GM13976 (cell line): ENCODE results near the gene SLC25A22.

Source experiments
- DNase-seq: peaks from one replicate; pipeline ENCODE4 v3.0.0; 2012; ENCODE audit warnings: low spot score
- in situ Hi-C: fragments of 300-500 bp; cut with MboI; formaldehyde crosslinking; loops from one replicate; pipeline ENCODE4 v1.12.0; 2022; ENCODE audit warnings: low sequenced_read_pairs, mixed read lengths, inconsistent platforms; ENCODE audit not compliant: unreplicated experiment
- TF ChIP-seq, protein P1 (sequence below): IDR thresholded peaks from 2 replicates; pipeline ENCODE4 v1.5.1; 2012; ENCODE audit warnings: borderline replicate concordance, mild to moderate bottlenecking; ENCODE audit not compliant: insufficient read depth; ENCODE audit errors: extremely low read depth, missing control alignments, control extremely low read depth

The SLC25A22 gene

DNA sequence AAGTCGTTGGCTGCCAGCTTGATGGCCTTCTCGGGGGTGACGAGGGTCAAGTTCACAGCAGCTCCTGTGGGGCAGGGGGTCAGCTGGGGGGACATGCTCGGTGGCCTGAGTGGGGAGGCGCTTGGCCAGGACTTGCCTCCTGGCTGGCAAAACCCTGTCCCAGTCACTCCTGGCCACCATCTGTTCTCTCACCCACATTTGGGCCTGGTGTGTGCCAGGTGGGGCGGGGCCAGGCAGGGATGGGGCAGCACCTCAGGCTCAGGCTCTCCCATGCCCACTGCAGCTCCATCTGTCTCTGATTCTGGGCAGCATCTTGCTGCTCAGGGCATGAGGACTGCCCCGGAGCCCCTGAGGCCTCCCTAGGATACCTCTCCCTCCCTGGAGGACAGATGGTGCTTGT, 4.5 kb downstream of the SLC25A22 start:
- no peak for DNase-seq
- in situ Hi-C loops, result no loop called here
- TF ChIP-seq, protein P1, sequence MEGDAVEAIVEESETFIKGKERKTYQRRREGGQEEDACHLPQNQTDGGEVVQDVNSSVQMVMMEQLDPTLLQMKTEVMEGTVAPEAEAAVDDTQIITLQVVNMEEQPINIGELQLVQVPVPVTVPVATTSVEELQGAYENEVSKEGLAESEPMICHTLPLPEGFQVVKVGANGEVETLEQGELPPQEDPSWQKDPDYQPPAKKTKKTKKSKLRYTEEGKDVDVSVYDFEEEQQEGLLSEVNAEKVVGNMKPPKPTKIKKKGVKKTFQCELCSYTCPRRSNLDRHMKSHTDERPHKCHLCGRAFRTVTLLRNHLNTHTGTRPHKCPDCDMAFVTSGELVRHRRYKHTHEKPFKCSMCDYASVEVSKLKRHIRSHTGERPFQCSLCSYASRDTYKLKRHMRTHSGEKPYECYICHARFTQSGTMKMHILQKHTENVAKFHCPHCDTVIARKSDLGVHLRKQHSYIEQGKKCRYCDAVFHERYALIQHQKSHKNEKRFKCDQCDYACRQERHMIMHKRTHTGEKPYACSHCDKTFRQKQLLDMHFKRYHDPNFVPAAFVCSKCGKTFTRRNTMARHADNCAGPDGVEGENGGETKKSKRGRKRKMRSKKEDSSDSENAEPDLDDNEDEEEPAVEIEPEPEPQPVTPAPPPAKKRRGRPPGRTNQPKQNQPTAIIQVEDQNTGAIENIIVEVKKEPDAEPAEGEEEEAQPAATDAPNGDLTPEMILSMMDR, result no peak

DNA sequence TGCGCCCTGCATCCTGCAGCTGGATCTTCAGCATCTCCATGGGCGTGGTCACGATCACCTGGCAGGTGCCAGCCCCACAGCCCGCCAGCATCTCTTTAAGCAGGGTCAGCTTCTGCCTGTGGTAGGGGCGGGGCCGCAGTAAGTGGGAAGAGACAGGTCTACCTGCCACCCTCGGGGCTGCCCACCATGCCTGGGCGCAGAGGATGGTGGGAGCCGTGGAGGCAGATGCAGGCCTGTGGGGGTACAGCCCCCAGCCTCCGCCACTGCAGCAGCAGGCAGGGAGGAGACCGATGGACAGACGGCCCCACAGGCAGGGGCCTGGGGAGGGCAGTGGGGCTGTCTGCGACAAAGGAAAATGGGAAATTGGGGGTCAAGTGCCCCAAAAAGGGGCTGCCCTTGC, 5.2 kb downstream of the SLC25A22 start:
- no peak for DNase-seq
- TF ChIP-seq, protein P1, result no peak
- in situ Hi-C loops, result no loop called here

DNA sequence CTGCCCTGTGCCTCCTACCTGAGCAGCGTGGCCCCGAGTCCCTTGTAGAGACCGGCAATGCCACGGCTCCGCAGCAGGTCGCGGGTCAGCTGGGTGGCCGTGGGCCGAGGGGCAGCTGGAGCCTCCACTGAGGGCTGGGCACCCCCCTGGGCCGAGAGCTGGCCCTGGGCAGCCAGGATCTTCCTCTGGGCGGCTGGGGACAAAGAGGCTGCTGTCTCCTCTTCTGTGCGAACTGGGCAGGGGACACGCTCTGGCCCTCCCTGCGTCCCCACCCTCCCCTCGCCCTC, 5.6 kb downstream of the SLC25A22 start:
- in situ Hi-C loops, result no loop called here
- DNase-seq, result no peak
- TF ChIP-seq, protein P1, result no peak

DNA sequence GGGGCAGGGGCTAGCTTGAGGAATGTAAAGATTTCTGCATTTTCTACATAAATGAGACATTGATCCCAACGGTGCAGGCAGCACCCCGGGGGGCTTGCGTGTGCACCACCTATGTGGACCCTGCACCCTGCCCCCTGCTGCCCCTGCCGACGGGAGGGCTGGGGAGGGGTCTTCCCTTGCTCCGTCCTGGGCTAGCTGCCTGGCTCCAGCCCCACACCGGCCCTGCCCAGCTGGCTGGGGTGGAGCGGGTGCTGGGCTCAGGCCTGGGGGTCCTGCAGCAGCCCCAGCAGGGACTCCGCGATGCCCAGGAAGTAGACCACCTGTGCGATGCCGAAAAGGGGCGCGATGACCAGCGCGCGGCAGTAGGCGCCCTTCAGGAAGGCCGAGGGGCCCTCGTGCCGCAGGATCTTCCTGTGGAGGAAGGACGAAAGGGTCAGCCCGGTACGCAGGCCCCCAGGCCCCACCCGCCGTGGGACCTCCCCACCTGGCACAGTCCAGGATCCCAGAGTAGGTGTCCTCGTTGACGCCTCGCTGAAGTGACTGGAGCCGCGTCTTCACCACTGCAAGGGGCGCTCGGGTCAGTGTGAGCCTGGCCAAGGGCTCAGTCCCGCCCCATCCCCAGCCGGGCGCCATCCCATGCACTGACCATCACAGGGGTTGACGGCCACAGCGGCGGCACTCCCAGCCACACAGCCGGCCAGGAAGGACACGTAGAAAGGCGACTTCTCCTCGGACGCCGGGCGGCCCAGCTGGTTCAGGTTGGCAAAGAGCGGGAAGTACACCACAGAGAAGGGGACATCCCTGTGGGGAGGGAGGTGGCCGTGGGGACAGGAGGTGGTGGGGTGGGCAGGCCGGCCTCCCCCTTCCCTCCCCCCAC, 6.2 kb downstream of the SLC25A22 start:
- in situ Hi-C loops, result no loop called here
- DNase-seq, result no peak
- TF ChIP-seq, protein P1, result no peak

DNA sequence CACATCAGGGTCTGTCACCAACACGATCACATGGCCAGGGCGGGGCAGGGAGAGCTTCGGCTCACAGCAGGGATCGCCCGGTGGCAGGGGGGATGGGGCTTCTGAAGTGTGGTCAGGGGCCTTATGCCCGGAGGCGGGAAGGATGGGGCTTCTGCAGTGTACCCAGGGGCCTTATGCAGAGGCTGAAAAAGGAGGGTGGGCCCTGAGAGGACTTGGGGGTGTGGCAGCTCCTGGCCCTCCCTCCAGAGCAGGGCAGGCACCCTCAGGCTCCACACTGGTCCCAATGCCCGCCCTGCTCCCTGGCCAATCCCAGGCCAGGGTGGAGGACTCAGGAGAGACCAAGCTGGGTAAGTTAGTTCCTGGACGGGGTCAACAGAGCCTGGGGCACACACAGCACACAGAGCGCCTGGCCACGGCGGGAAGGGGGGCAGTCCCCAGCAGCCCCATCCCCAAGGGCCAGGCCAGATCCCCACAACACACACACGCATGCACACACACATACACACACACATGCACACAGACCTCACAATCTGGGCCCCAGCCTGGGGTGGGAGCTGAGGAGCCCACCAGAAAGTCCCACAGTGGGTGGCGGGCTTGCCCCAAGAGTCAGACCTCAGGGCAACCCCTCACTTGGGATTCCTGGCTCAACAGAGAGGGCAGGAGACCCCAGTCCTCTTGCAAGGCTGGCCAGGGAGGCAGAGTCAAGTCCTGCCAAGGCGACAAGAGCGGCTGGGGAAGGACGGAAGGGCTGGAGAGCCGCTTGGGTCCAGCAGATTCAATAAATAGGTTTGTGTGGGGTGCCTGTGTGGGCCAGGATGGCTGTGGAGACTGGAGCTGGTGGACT, 7.1 kb downstream of the SLC25A22 start:
- DNase-seq, result no peak
- TF ChIP-seq, protein P1, result no peak
- in situ Hi-C loops, result no loop called here

DNA sequence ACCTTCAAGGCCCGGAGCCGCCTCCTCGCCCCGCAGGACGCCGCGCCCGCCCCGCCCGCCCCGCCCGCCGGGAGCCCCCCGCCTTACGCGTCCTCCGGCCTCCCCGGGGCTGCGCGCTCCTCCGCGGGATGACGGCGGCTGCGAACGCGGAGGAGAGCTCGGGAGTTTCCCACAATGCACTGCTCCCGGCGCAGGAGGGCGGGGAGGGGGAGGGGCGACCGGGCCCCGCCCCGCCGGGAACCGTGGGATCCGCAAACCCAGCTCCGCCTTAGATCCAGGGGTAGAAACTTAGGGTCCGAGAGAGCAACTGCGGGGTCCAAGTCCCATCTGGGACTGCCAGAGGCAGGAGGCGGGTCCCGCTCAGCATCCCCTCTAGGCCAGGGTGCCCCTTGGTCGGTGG, 8.1 kb downstream of the SLC25A22 start, which contains the start of gene CEND1:
Gene CEND1, minus strand, starts transcription at position 148 of the 400 bp plus-strand sequence. CDS start 1,514 bp downstream, outside the sequence.
- TF ChIP-seq, protein P1, result no peak
- DNase-seq, result peak; percentile 83

More for the DNA sequence above, 8.1 kb downstream of the SLC25A22 start, which contains the start of gene CEND1:
- in situ Hi-C loops, result no loop called here
